ENCODE results near the gene BTRC. TPM values are rescaled to one million over a fixed set of nuclear protein-coding genes. Genes with fewer than 3 reads are reported as not detected.

BTRC gene
- total RNA-seq, 4 donors from 2014 or later: 8.0 to 15.1 (median 10.4) TPM

- H3K27me3 ChIP-seq: no peaks in the 10 kb centered on the region
- intact Hi-C loops (cut with DNase I): no loop called here
- peaks cover 0 to 17% (median 0%) of the 10 kb centered on the region in 3 donors for H3K36me3 ChIP-seq
- TF ChIP-seq POLR2A (IDR thresholded peaks at IDR 0.05): no peak
- no peak for TF ChIP-seq CTCF (IDR thresholded peaks at IDR 0.05)
- 94 to 96% methylated on average over 5 of the region's 5 CpGs for WGBS, 2 donors
- no peak for DNase-seq
- no peak overlapping the region for H3K4me3 ChIP-seq
- H3K9me3 ChIP-seq: no peaks in the 10 kb centered on the region
- H3K4me1 ChIP-seq: no peaks in the 10 kb centered on the region
- no peak overlapping the region for H3K27ac ChIP-seq
Observed at GRCh38 chr10:101485207-101485606, 131.2 kb downstream of the BTRC start.

GRCh38 chr10:101485681-101486554 lies 132.0 kb downstream of the BTRC start:
- Histone ChIP-seq H3K4me1 (no peaks in the 10 kb centered on the region), H3K27ac (no peak overlapping the region), H3K27me3 (no peaks in the 10 kb centered on the region), H3K4me3 (no peak overlapping the region), H3K36me3 (peaks cover 0 to 10% (median 0%) of the 10 kb centered on the region in 3 donors), H3K9me3 (no peaks in the 10 kb centered on the region)
- no peak for TF ChIP-seq POLR2A (IDR thresholded peaks at IDR 0.05)
- no peak for TF ChIP-seq CTCF (IDR thresholded peaks at IDR 0.05)
- DNase-seq: no peak
- intact Hi-C loops (cut with DNase I): no loop called here
- 79 to 87% methylated on average over 23 of the region's 23 CpGs for WGBS, 2 donors

- intact Hi-C loops (cut with DNase I): no loop called here
- Histone ChIP-seq H3K4me3 (no peak overlapping the region), H3K27ac (no peak overlapping the region), H3K27me3 (no peaks in the 10 kb centered on the region), H3K36me3 (no peaks in the 10 kb centered on the region), H3K9me3 (no peaks in the 10 kb centered on the region), H3K4me1 (no peaks in the 10 kb centered on the region)
- WGBS, 2 donors: 95 to 100% methylated on average over 3 of the region's 3 CpGs
- no peak for DNase-seq
- TF ChIP-seq CTCF (IDR thresholded peaks at IDR 0.05): no peak
- TF ChIP-seq POLR2A (IDR thresholded peaks at IDR 0.05): no peak
Observed at GRCh38 chr10:101487399-101487798, 133.4 kb downstream of the BTRC start.

- no peak for TF ChIP-seq POLR2A (IDR thresholded peaks at IDR 0.05)
- TF ChIP-seq CTCF (IDR thresholded peaks at IDR 0.05): no peak
- no peaks in the 10 kb centered on the region for H3K36me3 ChIP-seq
- H3K27ac ChIP-seq: no peak overlapping the region
- H3K4me1 ChIP-seq: no peaks in the 10 kb centered on the region
- H3K4me3 ChIP-seq: no peak overlapping the region
- H3K9me3 ChIP-seq: no peaks in the 10 kb centered on the region
- intact Hi-C loops (cut with DNase I): no loop called here
- H3K27me3 ChIP-seq: no peaks in the 10 kb centered on the region
- no peak for DNase-seq
- WGBS, 2 donors: 70 to 71% methylated on average over 3 of the region's 3 CpGs
Observed at GRCh38 chr10:101489355-101489754, 135.4 kb downstream of the BTRC start.

- no peaks in the 10 kb centered on the region for H3K36me3 ChIP-seq
- no peak overlapping the region for H3K27ac ChIP-seq
- TF ChIP-seq CTCF (IDR thresholded peaks at IDR 0.05) (no peak), POLR2A (IDR thresholded peaks at IDR 0.05) (no peak)
- no peaks in the 10 kb centered on the region for H3K4me1 ChIP-seq
- intact Hi-C loops (cut with DNase I): no loop called here
- H3K27me3 ChIP-seq: no peaks in the 10 kb centered on the region
- no peaks in the 10 kb centered on the region for H3K9me3 ChIP-seq
- DNase-seq: no peak
- H3K4me3 ChIP-seq: no peak overlapping the region
- WGBS, 2 donors: 93 to 95% methylated on average over 1 of the region's 1 CpG
Observed at GRCh38 chr10:101490026-101490425, 136.1 kb downstream of the BTRC start.
